GM18909 (cell line): Measurements from ENCODE around the gene KLHL42.
A peak's percentile ranks its signal among the peaks of the same experiment; 100 is the strongest.
"Not testable (repeated sequence)": the region's sequence is repeated elsewhere in the genome, so short reads cannot be mapped to it uniquely, and the experiment has no call there.

Experiments used
- ATAC-seq: cut with Tn5 transposase; IDR thresholded peaks from one replicate; pipeline ENCODE4 v1.9.1; 2021; ENCODE audit warnings: mild to moderate bottlenecking; ENCODE audit not compliant: unreplicated experiment, poor library complexity

KLHL42 gene

GRCh38 chr12:27814411-27814810 lies 34.4 kb downstream of the KLHL42 start:
- ATAC-seq = no peak

- ATAC-seq = no peak
These were observed 35.0 kb downstream of the KLHL42 start for GRCh38 chr12:27814851-27815591.

GRCh38 chr12:27817766-27818165 lies 37.7 kb downstream of the KLHL42 start:
- no peak for ATAC-seq

GRCh38 chr12:27818401-27818918 lies 38.4 kb downstream of the KLHL42 start:
- ATAC-seq = no peak

GRCh38 chr12:27820564-27820963 lies 40.5 kb downstream of the KLHL42 start:
- no peak for ATAC-seq

- ATAC-seq = no peak
These were observed 41.4 kb downstream of the KLHL42 start for GRCh38 chr12:27821259-27821973.

- peak; percentile 78 for ATAC-seq
These were observed 42.2 kb downstream of the KLHL42 start for GRCh38 chr12:27822076-27822712.

GRCh38 chr12:27823038-27823437 lies 43.0 kb downstream of the KLHL42 start:
- ATAC-seq = no peak

- peak; percentile 73 for ATAC-seq
These were observed 44.3 kb downstream of the KLHL42 start for GRCh38 chr12:27824126-27824842.

GRCh38 chr12:27826076-27826475 lies 46.0 kb downstream of the KLHL42 start:
- ATAC-seq = no peak

GRCh38 chr12:27828196-27828595 lies 48.2 kb downstream of the KLHL42 start:
- ATAC-seq = no peak

- no peak for ATAC-seq
These were observed 58.6 kb downstream of the KLHL42 start for GRCh38 chr12:27838543-27839185.

GRCh38 chr12:27840229-27840999 lies 60.4 kb downstream of the KLHL42 start:
- ATAC-seq = no peak

GRCh38 chr12:27841392-27841882 lies 61.4 kb downstream of the KLHL42 start:
- ATAC-seq = no peak

- no peak for ATAC-seq
These were observed 63.7 kb downstream of the KLHL42 start for GRCh38 chr12:27843714-27844245.

GRCh38 chr12:27844366-27845090 lies 64.5 kb downstream of the KLHL42 start:
- ATAC-seq = no peak

- no peak for ATAC-seq
These were observed 65.2 kb downstream of the KLHL42 start for GRCh38 chr12:27845187-27845586.

- ATAC-seq = not testable (repeated sequence)
These were observed 65.7 kb downstream of the KLHL42 start for GRCh38 chr12:27845706-27846105.
